Right ventricle myocardium inferior (tissue), 1 donor: ENCODE data around the gene CRIP1. TPM values are rescaled to one million over a fixed set of nuclear protein-coding genes. Genes with fewer than 3 reads are reported as not detected.
A peak's percentile ranks its signal among the peaks of the same experiment; 100 is the strongest.

Source experiments
- ATAC-seq: fragments of 200-7000 bp; cut with Tn5 transposase; one replicate; pipeline ENCODE4 v1.9.1; 2020; ENCODE audit warnings: mild to moderate bottlenecking, moderate library complexity
- DNase-seq: peaks from one replicate; pipeline ENCODE4 v3.0.0; 2021; ENCODE audit errors: missing footprints
- intact Hi-C: fragments of 100-400 bp; cut with DNase I; formaldehyde crosslinking; loops from one replicate; pipeline ENCODE4 v1.11.0; 2022
- total RNA-seq: library from RNA; stranded (reverse); fragmentation: NEBNext Ultra II Directional; extraction: Animal tissue kit (Norgen Biotek cat#: 25700); gene quantifications from one replicate; pipeline ENCODE4 v1.2.1, GENCODE V29; 2021
- donor health status: DM: no; HTN: yes; CAD: no; lungs with severe emphysema.

The CRIP1 gene
- total RNA-seq, 1 donor from 2014 or later, result 82.0 TPM

DNA sequence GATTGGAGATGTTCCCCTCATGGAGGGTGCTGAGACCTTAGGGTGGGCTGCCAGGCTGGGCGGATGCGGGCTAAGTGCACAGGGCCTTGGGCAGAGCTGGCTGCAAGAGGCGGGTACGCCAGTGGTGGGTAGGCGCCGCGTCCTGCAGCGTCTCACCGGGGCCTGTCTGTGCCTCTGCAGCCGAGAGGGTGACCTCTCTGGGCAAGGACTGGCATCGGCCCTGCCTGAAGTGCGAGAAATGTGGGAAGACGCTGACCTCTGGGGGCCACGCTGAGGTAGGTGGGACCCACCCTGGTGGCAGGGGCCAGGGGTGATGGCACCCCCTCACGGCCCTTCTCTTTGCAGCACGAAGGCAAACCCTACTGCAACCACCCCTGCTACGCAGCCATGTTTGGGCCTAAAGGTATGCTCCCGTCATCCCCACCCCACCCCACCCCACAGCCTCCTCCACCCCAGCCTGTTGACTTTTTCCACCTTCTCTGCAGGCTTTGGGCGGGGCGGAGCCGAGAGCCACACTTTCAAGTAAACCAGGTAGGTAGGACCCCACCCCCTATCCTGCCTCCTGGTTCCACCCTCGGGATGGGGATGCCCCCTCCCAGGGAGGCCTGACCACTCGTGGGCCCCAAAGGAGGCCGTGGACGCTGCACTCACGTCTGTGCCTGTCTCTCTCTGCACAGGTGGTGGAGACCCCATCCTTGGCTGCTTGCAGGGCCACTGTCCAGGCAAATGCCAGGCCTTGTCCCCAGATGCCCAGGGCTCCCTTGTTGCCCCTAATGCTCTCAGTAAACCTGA lies 1.5 kb downstream of the CRIP1 start:
- intact Hi-C loops, result no loop called here
- ATAC-seq (no peak), DNase-seq (no peak)

DNA sequence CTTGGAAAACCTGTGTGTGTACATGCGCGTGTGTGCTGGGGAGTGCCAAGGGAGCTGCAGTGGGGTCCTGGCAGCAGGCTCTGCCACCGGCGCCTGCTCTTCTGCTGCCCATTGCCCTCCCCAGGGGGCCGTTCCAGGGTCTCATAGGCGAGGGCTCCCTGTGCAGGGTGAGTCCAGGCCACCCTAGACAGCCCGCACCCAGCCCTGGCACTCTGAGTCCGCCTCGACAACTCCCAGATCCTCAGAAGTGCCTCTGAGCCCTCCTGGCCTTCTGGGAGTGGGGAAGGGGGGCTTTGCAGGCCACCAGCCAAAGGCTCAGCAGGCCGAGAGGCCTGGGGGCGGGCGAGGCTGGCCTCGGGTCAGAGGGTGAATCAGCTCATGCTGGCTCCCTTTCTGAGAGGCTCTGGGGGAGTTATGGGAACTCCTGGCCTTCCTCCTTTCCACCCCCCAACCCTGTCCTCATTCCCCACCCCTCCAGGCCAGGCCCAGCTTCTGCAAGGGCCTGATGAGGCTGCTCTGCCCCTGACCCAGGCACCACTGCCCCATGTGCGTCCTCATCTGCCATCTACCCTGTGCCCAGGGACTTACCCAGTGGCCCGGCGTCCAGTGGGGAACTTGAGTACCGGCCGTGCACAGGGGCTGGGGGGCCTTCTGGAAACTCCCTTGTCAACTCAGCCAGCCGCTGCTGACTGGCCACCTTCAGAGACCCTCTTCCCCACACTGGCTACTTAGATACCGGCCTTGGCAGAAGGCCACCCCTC lies 2.3 kb downstream of the CRIP1 start:
- intact Hi-C loops, result loop anchor here (1.0 kb wide), 1 partner anchor 119 kb away; no protein-coding TSS in a partner anchor
- ATAC-seq (no peak), DNase-seq (peak; percentile 74)

- ATAC-seq (peak; percentile 21), DNase-seq (peak; percentile 89)
- intact Hi-C loops, result loop anchor here (1.0 to 2.0 kb wide), 4 partner anchors 15 to 119 kb away; partner anchors contain the start of genes CRIP2 and TEX22
Measured at GRCh38 chr14:105489542-105490266, 3.0 kb downstream of the CRIP1 start.

GRCh38 chr14:105490267-105490571 lies 3.5 kb downstream of the CRIP1 start:
- DNase-seq (peak; percentile 80), ATAC-seq (no peak)
- intact Hi-C loops, result loop anchor here (1.0 to 2.0 kb wide), 3 partner anchors 15 to 92 kb away; partner anchors contain the start of genes CRIP2 and TEX22

GRCh38 chr14:105490572-105491365 lies 4.1 kb downstream of the CRIP1 start, which contains the start of gene TEDC1:
TEDC1 (plus strand) TSS chr14:105491246; CDS start chr14:105491376, 130 bp downstream.
- DNase-seq (peak; percentile 100), ATAC-seq (peak; percentile 85)
- intact Hi-C loops, result loop anchor here (1.0 to 2.0 kb wide), 3 partner anchors 16 to 92 kb away; partner anchors contain the start of genes CRIP2 and TEX22

DNA sequence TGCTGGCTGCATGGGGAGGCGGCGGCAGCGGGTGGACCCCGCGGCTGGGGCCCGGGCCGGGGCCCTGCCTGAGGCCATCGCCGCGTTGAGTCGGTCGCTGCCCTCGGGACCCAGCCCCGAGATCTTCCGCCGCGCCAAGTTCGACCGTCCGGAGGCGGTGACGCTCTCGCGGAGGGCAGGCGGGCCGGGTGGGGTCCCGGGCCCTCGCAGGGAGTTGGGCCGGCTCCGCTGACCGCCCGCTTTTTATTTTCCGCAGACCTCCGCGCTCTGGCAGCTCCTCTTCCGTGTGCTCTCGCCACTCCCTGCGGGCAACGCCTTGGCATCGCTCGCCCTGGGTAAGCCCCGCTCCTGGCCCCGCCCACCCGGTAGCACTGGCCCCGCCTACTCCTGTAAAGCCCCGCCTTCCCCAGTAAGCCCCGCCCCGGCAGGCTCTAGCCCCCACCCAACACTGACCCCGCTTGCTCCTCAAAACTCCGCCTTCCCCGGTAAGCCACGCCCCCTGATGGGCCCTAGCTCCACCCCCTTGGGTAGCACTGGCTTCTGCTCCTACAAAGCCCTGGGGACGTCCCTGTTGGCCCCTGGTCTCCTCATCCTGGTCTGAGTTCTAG lies 4.8 kb downstream of the CRIP1 start:
- intact Hi-C loops, result loop anchor here (2.0 kb wide), 1 partner anchor 17 kb away; the partner anchor contains the start of gene CRIP2
- DNase-seq (peak; percentile 90), ATAC-seq (no peak)

- intact Hi-C loops, result no loop called here
- DNase-seq, result peak; percentile 77
- ATAC-seq, result no peak
Measured at GRCh38 chr14:105492031-105492970, 5.6 kb downstream of the CRIP1 start.

GRCh38 chr14:105492971-105493871 lies 6.5 kb downstream of the CRIP1 start:
- intact Hi-C loops, result no loop called here
- DNase-seq, result peak; percentile 63
- ATAC-seq, result no peak

DNA sequence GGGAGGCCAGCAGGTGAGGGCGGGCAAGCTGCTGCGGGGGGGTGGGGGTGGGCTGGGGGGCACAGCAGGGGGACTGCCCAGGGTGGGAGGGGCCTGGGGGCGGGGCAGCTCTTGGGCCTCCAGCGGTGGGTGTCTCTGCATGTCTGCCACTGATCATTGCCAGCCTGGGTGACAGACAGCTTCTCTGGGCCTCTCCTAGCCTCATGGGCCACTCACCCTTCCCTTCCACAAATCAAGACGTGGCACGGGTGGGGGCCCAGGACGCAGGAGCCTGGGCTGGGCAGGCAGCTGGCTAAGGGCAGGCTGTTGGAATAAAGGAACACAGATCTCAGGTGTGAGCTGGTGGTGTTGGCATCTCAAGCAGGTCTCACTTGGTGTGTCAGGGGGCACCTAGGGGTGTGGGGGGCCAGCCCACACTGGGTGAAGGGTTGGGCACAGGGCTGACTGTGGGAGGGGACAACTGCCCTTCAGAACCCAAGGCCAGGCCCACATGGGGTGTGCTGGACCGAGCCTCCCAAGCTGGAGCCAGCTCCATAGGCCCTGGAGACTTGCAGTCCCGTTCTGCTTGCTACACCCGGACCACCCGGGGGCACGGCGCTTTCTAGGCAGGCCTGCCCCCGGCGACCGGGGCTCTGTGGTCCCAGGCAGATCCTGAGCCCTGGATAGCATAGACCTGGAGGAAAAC lies 7.4 kb downstream of the CRIP1 start:
- no peak for ATAC-seq
- DNase-seq, result peak; percentile 48
- intact Hi-C loops, result loop anchor here (2.0 kb wide), 1 partner anchor 33 kb away; the partner anchor contains the start of gene TMEM121

DNA sequence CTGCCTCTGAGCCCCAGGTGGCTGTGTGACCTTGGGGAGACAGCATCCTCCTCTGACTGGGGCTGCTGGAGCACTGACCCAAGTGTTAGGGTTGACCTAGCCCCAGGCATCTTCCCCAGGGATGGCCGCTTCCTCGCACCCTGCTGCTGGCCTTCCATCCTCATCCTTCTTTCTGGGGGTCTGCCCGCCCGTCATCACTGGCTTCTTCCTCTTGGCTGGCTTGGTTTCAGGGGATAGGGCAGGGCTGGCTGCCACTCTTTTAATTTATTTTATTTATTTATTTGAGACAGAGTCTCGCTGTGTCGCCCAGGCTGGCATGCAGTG lies 7.9 kb downstream of the CRIP1 start:
- no peak for ATAC-seq
- peak; percentile 35 for DNase-seq
- intact Hi-C loops, result loop anchor here (2.0 kb wide), 1 partner anchor 32 kb away; the partner anchor contains the start of gene TMEM121

DNA sequence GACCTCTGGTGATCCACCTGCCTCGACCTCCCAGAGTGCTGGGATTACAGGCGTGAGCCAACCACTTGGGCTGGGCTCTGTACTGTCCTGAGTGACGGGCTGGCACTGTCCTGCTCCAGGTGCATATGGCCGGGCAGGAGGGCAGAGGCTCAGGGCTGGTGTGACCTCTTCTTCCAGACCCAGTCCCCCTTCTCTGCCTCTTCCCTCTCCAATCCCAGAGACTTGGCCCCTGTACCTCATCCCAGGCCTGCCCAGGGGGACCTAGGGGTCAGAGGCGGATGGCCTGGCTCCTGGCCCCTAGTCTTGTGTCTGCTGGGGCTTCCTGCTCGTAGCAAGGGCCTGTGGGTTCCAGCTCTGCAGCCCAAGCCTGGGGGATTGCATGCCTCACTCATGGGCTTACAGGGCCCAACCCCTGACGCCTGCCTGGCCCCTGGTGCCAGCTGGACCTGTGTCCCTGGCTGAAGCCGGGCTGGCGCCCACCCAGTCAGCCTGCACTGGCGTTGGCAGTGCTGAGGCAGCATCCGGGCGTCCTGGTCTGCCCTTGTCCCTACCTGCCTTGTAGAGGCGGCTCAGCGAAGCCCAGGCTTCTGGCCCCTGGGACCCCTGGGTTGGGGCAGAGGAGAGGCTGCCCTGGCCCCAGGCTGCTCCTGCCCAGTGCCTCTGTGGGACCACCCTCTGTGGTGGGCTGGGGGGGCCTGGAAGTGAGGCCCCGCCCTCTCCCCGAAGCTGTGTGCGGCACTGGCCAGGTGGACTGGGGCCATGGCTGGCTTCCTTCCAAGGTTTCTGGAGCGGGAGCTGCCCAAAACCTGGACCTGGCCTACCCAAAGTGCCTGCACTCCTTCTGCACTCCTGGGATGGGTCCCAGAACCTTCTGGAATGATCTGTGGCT lies 8.7 kb downstream of the CRIP1 start:
- peak; percentile 75 for DNase-seq
- intact Hi-C loops, result loop anchor here (2.0 kb wide), 1 partner anchor 31 kb away; the partner anchor contains the start of gene TMEM121
- ATAC-seq, result no peak

- ATAC-seq (no peak), DNase-seq (peak; percentile 56)
- intact Hi-C loops, result loop anchor here (2.0 kb wide), 1 partner anchor 31 kb away; the partner anchor contains the start of gene TMEM121
Measured at GRCh38 chr14:105495990-105496830, 9.5 kb downstream of the CRIP1 start.

DNA sequence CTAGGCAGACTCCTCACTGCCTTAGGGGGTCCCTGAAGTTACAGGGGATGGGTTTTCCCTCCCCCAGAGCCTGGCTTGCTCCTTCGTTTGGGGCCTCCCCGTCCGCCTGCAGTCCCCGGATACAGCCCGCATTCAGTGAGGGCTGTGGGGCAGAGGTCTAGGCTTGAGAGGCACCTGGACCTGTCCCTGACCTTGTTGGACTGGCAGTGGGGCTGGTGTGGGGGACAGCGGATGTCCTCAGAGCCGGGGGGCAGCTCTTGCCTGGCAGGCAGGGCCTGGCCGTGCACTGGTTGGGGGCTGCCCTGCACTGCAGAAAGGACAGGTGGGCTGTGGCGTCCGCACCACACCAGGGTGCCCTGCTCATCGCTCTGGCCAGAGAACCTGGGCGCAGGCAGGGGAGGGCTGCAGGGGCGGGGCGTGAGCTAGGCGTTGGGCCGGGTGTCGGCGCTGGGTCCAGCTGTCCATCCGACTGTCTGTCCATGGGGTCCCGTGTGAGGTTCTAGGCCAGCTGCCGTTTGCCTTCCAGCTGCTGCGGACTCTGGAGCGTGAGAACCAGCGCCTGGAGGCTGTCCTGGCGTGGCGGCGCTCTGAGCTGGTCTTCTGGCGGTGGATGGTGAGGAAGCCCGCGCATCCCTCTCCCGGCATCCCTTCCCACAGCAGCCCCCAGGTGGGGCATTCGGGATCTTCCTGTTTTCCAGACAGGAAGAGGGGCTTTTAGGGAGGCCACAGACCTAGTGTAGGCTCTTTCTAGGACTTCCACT lies 10.3 kb downstream of the CRIP1 start:
- intact Hi-C loops, result no loop called here
- ATAC-seq (no peak), DNase-seq (peak; percentile 55)
